ENCODE measurements around the gene SLC39A3. TPM values are rescaled to one million over a fixed set of nuclear protein-coding genes. Genes with fewer than 3 reads are reported as not detected.
A peak's percentile ranks its signal among the peaks of the same experiment; 100 is the strongest.

The SLC39A3 gene
- total RNA-seq, 2 donors from 2014 or later, result 28.7 to 37.2 TPM

- ATAC-seq (replicated peaks in 1 of 2) (no peak), DNase-seq (no peak)
- H3K36me3 Mint-ChIP-seq (ENCODE audit: insufficient read depth in 2 of 2), result peaks cover 0 to 6% of the 10 kb centered on the region in 2 donors
- no peaks in the 10 kb centered on the region for H3K9me3 Mint-ChIP-seq
- H3K4me3 Mint-ChIP-seq, result peak overlapping the region; percentile 87 to 91
- peak overlapping the region; percentile 85 for H3K27ac Mint-ChIP-seq
- H3K27me3 Mint-ChIP-seq (ENCODE audit: low read depth), result no peaks in the 10 kb centered on the region
- peaks cover 31% of the 10 kb centered on the region for H3K4me1 Mint-ChIP-seq (ENCODE audit: low read depth)
Measured at GRCh38 chr19:2774953-2775555, 35.2 kb upstream of the SLC39A3 start.

DNA sequence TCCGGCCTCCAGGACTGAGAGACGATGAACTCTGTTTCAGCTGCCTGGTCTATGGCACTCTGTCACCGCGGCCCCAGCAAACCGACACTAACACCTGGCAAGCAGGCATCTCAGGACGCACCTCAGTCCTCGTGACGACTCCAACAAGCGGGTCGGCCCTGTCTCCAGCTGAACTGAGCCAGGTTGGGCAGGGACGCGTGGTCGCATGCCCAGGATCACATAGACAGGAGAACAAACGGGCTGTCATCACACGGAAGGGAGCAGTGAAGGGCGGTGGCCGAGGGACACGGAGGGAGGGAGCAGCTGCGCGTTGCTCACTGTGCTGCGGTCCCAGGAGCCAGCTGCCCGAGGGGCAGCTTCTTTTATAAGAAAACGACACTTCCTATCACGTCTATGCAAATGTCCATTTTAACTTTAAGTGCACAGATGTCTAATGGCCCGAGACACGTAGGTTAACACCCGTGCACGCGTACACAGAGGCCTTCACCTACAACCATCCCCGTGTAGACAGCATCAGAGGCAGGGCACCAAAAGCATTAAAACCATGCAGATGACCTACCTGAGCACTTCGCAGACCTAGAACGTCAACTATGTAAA lies 34.4 kb upstream of the SLC39A3 start:
- Mint-ChIP-seq H3K4me3 (no peak overlapping the region), H3K9me3 (no peaks in the 10 kb centered on the region), H3K4me1 (ENCODE audit: low read depth) (peaks cover 30% of the 10 kb centered on the region), H3K36me3 (ENCODE audit: insufficient read depth in 2 of 2) (peaks cover 0 to 6% of the 10 kb centered on the region in 2 donors), H3K27me3 (ENCODE audit: low read depth) (no peaks in the 10 kb centered on the region), H3K27ac (no peak overlapping the region)
- no peak for ATAC-seq (replicated peaks in 1 of 2)
- DNase-seq, result no peak

- no peak overlapping the region for H3K27ac Mint-ChIP-seq
- no peak overlapping the region for H3K4me3 Mint-ChIP-seq
- peaks cover 0 to 6% of the 10 kb centered on the region in 2 donors for H3K36me3 Mint-ChIP-seq (ENCODE audit: insufficient read depth in 2 of 2)
- H3K4me1 Mint-ChIP-seq (ENCODE audit: low read depth), result peaks cover 29% of the 10 kb centered on the region
- no peaks in the 10 kb centered on the region for H3K27me3 Mint-ChIP-seq (ENCODE audit: low read depth)
- no peak for DNase-seq
- ATAC-seq (replicated peaks in 1 of 2), result no peak
- H3K9me3 Mint-ChIP-seq, result no peaks in the 10 kb centered on the region
Measured at GRCh38 chr19:2771786-2772674, 32.2 kb upstream of the SLC39A3 start.

DNA sequence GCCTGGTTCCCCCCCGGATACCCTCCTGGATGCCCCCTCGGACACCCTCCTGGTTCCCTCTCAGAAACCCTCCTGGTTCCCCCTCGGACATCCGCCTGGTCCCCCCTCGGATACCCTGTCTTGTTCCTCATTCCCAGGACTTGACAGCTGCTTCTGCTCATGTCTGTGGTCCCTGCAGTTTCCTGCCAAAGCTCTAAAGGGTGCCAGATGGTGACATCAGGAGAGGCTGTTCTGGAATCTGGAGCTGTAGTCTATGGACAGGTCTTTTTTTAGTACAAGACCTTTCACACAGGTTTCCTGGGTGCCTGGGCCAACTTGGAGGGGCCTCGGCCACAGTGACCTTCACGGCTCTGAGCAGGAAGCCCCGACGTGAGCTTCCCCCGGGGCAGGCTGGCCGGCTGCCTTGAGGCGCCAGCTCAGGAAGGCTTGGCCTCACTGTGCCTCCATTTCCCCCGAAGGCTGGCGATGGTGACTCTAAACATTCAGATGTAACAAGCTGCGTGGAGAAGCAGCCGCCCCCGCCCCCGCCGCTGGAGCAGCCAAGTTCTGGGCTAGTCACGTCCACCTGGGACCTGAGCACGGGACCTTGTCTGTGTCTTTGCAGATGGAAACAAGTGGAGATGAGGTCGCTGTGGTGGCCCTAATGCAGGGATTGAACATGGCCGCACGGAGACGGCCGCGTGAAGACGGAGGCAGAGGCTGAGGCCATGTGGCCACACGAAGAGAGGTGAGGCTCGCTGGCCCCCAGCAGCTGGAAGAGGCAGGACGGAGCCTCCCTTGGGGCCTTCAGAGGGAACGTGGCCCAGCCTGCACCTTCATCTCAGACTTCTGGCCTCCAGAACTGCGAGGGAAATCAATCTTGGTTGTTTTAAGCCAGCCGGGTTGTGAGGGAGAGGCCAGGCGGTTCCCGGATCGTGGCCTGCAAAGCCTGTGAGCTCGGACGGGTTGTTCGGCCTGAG lies 30.5 kb upstream of the SLC39A3 start:
- H3K4me1 Mint-ChIP-seq (ENCODE audit: low read depth), result peaks cover 12% of the 10 kb centered on the region
- ATAC-seq (replicated peaks in 1 of 2), result no peak
- H3K4me3 Mint-ChIP-seq, result no peak overlapping the region
- no peaks in the 10 kb centered on the region for H3K27me3 Mint-ChIP-seq (ENCODE audit: low read depth)
- H3K36me3 Mint-ChIP-seq (ENCODE audit: insufficient read depth in 2 of 2), result peaks cover 1 to 4% of the 10 kb centered on the region in 2 donors
- H3K27ac Mint-ChIP-seq, result no peak overlapping the region
- H3K9me3 Mint-ChIP-seq, result no peaks in the 10 kb centered on the region
- no peak for DNase-seq

DNA sequence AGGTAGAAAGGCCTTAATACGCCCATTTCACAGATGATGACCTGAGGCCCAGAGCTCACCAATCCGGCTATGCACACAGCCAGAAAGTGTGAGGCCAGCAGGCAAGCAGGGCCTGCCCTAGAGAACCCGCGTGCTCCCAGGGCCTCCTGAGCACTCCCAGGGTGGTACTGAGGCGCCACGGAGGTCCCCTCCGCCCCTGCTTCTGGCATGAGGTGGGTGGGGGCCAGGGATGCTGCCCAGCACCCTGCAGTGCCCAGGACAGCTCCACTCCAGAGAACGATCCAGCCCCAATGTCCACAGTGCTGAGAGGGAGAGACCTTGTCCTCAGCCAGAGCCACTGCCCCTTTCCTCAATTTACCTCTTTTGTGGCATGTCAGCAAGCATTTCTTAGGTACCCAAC lies 29.4 kb upstream of the SLC39A3 start:
- Mint-ChIP-seq H3K27me3 (ENCODE audit: low read depth) (no peaks in the 10 kb centered on the region), H3K9me3 (no peaks in the 10 kb centered on the region), H3K36me3 (ENCODE audit: insufficient read depth in 2 of 2) (peaks cover 1 to 4% of the 10 kb centered on the region in 2 donors), H3K27ac (no peak overlapping the region), H3K4me3 (no peak overlapping the region), H3K4me1 (ENCODE audit: low read depth) (peaks cover 1% of the 10 kb centered on the region)
- no peak for DNase-seq
- ATAC-seq (replicated peaks in 1 of 2), result no peak

DNA sequence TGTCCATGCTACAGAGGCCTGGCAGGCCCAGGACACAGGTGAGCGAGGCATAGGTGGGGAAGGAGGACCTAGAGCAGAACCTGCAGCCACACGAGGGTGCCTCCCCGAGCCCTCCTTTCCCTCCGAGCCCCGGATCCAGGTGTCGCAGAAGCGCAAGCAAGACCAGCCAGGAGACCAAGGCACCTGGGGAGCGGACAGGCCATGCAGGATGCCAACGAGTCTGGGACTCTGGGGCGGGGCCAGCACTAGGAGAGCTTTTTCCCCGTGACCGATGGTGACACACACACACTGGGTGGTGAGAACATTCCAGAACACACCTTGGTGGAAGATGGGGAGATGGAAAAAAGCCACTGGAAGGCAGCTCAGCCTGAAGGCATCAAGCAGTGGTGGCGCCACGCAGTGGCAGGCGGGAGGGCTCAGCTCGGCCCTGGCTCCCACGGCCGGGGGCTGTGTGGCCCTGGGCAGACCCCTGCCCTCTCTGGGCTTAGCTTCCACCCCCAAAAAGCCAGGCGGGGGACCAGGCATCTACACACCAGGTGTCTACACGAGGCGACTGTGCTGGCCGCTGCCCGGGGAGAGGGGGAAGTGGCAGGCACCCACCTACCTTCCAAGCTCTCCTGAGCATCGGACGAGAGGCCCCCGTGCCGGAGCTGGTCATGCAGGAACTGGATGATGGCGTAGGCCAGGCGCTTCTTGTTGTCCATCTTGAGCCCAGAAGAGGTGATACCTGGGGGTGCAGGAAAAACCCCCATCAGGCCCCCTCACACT lies 28.7 kb upstream of the SLC39A3 start:
- ATAC-seq (replicated peaks in 1 of 2) (no peak), DNase-seq (no peak)
- no peak overlapping the region for H3K27ac Mint-ChIP-seq
- no peak overlapping the region for H3K4me3 Mint-ChIP-seq
- no peaks in the 10 kb centered on the region for H3K9me3 Mint-ChIP-seq
- no peaks in the 10 kb centered on the region for H3K4me1 Mint-ChIP-seq (ENCODE audit: low read depth)
- H3K27me3 Mint-ChIP-seq (ENCODE audit: low read depth), result no peaks in the 10 kb centered on the region
- H3K36me3 Mint-ChIP-seq (ENCODE audit: insufficient read depth in 2 of 2), result peaks cover 1 to 4% of the 10 kb centered on the region in 2 donors

GRCh38 chr19:2767688-2768087 lies 27.9 kb upstream of the SLC39A3 start:
- Mint-ChIP-seq H3K4me1 (ENCODE audit: low read depth) (no peaks in the 10 kb centered on the region), H3K27me3 (ENCODE audit: low read depth) (no peaks in the 10 kb centered on the region), H3K36me3 (ENCODE audit: insufficient read depth in 2 of 2) (peaks cover 1 to 6% of the 10 kb centered on the region in 2 donors), H3K27ac (no peak overlapping the region), H3K4me3 (no peak overlapping the region), H3K9me3 (no peaks in the 10 kb centered on the region)
- DNase-seq, result no peak
- ATAC-seq (replicated peaks in 1 of 2), result no peak

DNA sequence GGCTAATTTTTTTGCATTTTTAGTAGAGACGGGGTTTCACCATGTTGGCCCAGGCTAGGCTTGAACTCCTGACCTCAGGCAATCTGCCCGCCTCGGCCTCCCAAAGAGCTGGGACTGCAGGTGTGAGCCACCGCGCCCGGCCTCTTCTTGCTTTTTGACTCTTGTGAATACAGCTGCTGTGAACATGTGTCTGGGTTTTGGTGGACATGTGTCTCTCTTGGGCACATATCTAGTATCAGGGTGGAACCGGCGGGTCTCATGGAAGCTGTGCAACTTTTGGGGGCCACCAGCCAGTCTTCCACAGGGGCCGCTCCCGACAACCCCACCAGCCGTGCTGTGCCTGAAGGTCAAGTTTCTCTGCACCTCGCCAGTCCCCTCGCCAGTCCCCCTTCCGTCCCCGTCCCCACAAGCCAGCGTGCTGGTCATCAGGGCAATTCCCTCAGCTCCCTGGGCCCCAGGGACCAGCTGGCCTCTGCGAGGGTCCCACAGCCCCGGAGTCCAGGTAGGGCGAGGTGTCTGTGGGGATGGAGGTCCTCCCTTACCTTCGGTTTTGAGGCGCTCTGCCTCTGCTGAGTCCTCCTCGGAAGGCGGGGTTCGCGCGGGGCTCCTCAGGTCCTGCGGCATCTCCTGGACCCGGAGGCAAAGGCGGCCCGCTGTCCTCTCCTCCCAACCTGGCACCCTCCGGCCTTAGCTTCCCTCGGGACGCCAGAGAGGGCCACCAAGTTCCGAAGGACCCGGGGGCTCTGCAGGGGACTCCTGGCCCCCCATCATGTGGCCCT lies 27.0 kb upstream of the SLC39A3 start:
- Mint-ChIP-seq H3K36me3 (ENCODE audit: insufficient read depth in 2 of 2) (peaks cover 1 to 6% of the 10 kb centered on the region in 2 donors), H3K4me3 (no peak overlapping the region), H3K27me3 (ENCODE audit: low read depth) (no peaks in the 10 kb centered on the region), H3K27ac (no peak overlapping the region), H3K4me1 (ENCODE audit: low read depth) (no peaks in the 10 kb centered on the region), H3K9me3 (no peaks in the 10 kb centered on the region)
- no peak for DNase-seq
- no peak for ATAC-seq (replicated peaks in 1 of 2)

- ATAC-seq (replicated peaks in 1 of 2) (no peak), DNase-seq (no peak)
- Mint-ChIP-seq H3K36me3 (ENCODE audit: insufficient read depth in 2 of 2) (peaks cover 1 to 7% of the 10 kb centered on the region in 2 donors), H3K9me3 (no peaks in the 10 kb centered on the region), H3K27me3 (ENCODE audit: low read depth) (no peaks in the 10 kb centered on the region), H3K4me1 (ENCODE audit: low read depth) (no peaks in the 10 kb centered on the region), H3K4me3 (no peak overlapping the region), H3K27ac (no peak overlapping the region)
Measured at GRCh38 chr19:2765376-2765775, 25.6 kb upstream of the SLC39A3 start.

- DNase-seq, result no peak
- H3K27ac Mint-ChIP-seq, result no peak overlapping the region
- H3K36me3 Mint-ChIP-seq (ENCODE audit: insufficient read depth in 2 of 2), result peaks cover 1 to 7% of the 10 kb centered on the region in 2 donors
- H3K4me3 Mint-ChIP-seq, result no peak overlapping the region
- no peaks in the 10 kb centered on the region for H3K4me1 Mint-ChIP-seq (ENCODE audit: low read depth)
- H3K27me3 Mint-ChIP-seq (ENCODE audit: low read depth), result no peaks in the 10 kb centered on the region
- no peak for ATAC-seq (replicated peaks in 1 of 2)
- H3K9me3 Mint-ChIP-seq, result no peaks in the 10 kb centered on the region
Measured at GRCh38 chr19:2764945-2765344, 25.1 kb upstream of the SLC39A3 start.

DNA sequence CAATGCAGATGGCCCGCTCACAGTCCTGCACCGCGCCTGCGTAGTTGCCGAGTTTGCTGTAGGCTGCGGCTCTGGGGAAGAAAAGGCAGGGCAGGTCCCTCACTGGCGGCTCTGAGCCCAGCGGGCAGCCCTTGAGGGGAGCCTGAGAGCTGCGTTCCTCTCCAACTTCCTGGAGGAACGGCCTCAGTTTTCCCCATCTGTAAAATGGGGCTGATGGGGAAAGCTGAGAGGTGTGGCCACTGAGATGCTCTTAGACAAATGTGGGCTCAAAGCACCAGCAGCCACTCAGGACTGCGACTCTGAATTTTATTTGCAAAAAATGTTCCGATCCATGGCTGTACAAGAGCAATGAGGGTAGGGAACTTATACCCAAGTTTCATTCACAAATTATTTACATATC lies 23.9 kb upstream of the SLC39A3 start:
- Mint-ChIP-seq H3K27ac (no peak overlapping the region), H3K4me3 (no peak overlapping the region), H3K27me3 (ENCODE audit: low read depth) (no peaks in the 10 kb centered on the region), H3K9me3 (no peaks in the 10 kb centered on the region), H3K4me1 (ENCODE audit: low read depth) (no peaks in the 10 kb centered on the region), H3K36me3 (ENCODE audit: insufficient read depth in 2 of 2) (peaks cover 1 to 7% of the 10 kb centered on the region in 2 donors)
- ATAC-seq (replicated peaks in 1 of 2) (no peak), DNase-seq (no peak)
